Measurements from ENCODE around the gene FLG2.
A peak's percentile ranks its signal among the peaks of the same experiment; 100 is the strongest.

Gene FLG2

GRCh38 chr1:152367436-152367835, 7.6 kb upstream of the FLG2 start:
- no peaks in the 10 kb centered on the region for H3K27me3 ChIP-seq (replicated peaks)
- DNase-seq: no peak
- no peaks in the 10 kb centered on the region for H3K36me3 ChIP-seq (replicated peaks)
- H3K27ac ChIP-seq: no peak overlapping the region
- no peak overlapping the region for H3K4me3 ChIP-seq (ENCODE audit: low read depth, low read length)
- in situ Hi-C loops (cut with HindIII; ENCODE audit: low pct_ligation_motif_present, low sequenced_read_pairs): no loop called here
- TF ChIP-seq CTCF (IDR thresholded peaks at IDR 0.05; ENCODE audit: low read depth, low read length, missing control alignments): no peak

GRCh38 chr1:152356736-152357135, 3.1 kb downstream of the FLG2 start:
- no peak for TF ChIP-seq CTCF (IDR thresholded peaks at IDR 0.05; ENCODE audit: low read depth, low read length, missing control alignments)
- in situ Hi-C loops (cut with HindIII; ENCODE audit: low pct_ligation_motif_present, low sequenced_read_pairs): no loop called here
- no peak overlapping the region for H3K4me3 ChIP-seq (ENCODE audit: low read depth, low read length)
- no peak overlapping the region for H3K27ac ChIP-seq
- H3K27me3 ChIP-seq (replicated peaks): no peaks in the 10 kb centered on the region
- DNase-seq: no peak
- no peaks in the 10 kb centered on the region for H3K36me3 ChIP-seq (replicated peaks)

GRCh38 chr1:152349611-152350010, 10.2 kb downstream of the FLG2 start:
- DNase-seq: no peak
- no peak for TF ChIP-seq CTCF (IDR thresholded peaks at IDR 0.05; ENCODE audit: low read depth, low read length, missing control alignments)
- in situ Hi-C loops (cut with HindIII; ENCODE audit: low pct_ligation_motif_present, low sequenced_read_pairs): no loop called here
- H3K4me3 ChIP-seq (ENCODE audit: low read depth, low read length): no peak overlapping the region
- H3K36me3 ChIP-seq (replicated peaks): no peaks in the 10 kb centered on the region
- no peak overlapping the region for H3K27ac ChIP-seq
- no peaks in the 10 kb centered on the region for H3K27me3 ChIP-seq (replicated peaks)

- Histone ChIP-seq H3K27ac (no peak overlapping the region), H3K4me3 (ENCODE audit: low read depth, low read length) (no peak overlapping the region), H3K27me3 (replicated peaks) (no peaks in the 10 kb centered on the region), H3K36me3 (replicated peaks) (no peaks in the 10 kb centered on the region)
- peak; percentile 33 for TF ChIP-seq CTCF (IDR thresholded peaks at IDR 0.05; ENCODE audit: low read depth, low read length, missing control alignments)
- no peak for DNase-seq
- in situ Hi-C loops (cut with HindIII; ENCODE audit: low pct_ligation_motif_present, low sequenced_read_pairs): no loop called here
Measured at GRCh38 chr1:152348447-152348846, 11.4 kb downstream of the FLG2 start.

GRCh38 chr1:152347116-152347728, 12.6 kb downstream of the FLG2 start:
- Histone ChIP-seq H3K36me3 (replicated peaks) (no peaks in the 10 kb centered on the region), H3K4me3 (ENCODE audit: low read depth, low read length) (no peak overlapping the region), H3K27ac (no peak overlapping the region), H3K27me3 (replicated peaks) (no peaks in the 10 kb centered on the region)
- TF ChIP-seq CTCF (IDR thresholded peaks at IDR 0.05; ENCODE audit: low read depth, low read length, missing control alignments): peak; percentile 86
- peak; percentile 60 for DNase-seq
- in situ Hi-C loops (cut with HindIII; ENCODE audit: low pct_ligation_motif_present, low sequenced_read_pairs): no loop called here

- in situ Hi-C loops (cut with HindIII; ENCODE audit: low pct_ligation_motif_present, low sequenced_read_pairs): no loop called here
- DNase-seq: no peak
- H3K27me3 ChIP-seq (replicated peaks): no peaks in the 10 kb centered on the region
- no peak overlapping the region for H3K27ac ChIP-seq
- no peak for TF ChIP-seq CTCF (IDR thresholded peaks at IDR 0.05; ENCODE audit: low read depth, low read length, missing control alignments)
- H3K4me3 ChIP-seq (ENCODE audit: low read depth, low read length): no peak overlapping the region
- no peaks in the 10 kb centered on the region for H3K36me3 ChIP-seq (replicated peaks)
Measured at GRCh38 chr1:152344438-152344837, 15.4 kb downstream of the FLG2 start.

Measured in brain microvascular endothelial cell (primary cell).